ENCODE measurements around the gene SRBD1.
"Not testable (repeated sequence)": the region's sequence is repeated elsewhere in the genome, so short reads cannot be mapped to it uniquely, and the experiment has no call there.

SRBD1 gene

DNA sequence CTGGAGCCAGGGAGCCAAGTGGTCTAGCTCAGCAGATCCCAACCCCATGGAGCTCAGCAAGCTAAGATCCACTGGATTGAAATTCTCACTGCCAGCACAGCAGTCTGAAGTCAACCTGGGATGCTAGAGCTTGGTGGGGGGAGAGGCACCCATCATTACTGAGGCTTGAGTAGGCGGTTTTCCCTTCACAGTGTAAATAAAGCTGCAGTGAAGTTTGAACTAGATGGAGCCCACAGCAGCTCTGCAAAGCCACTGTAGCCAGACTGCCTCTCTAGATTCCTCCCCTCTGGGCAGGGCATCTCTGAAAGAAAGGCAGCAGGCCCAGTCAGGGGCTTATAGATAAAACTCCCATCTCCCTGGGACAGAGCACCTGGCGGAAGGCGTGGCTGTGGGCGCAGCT lies 185.0 kb downstream of the SRBD1 start:
- not testable (repeated sequence) for DNase-seq (ENCODE audit: low spot score)

DNA sequence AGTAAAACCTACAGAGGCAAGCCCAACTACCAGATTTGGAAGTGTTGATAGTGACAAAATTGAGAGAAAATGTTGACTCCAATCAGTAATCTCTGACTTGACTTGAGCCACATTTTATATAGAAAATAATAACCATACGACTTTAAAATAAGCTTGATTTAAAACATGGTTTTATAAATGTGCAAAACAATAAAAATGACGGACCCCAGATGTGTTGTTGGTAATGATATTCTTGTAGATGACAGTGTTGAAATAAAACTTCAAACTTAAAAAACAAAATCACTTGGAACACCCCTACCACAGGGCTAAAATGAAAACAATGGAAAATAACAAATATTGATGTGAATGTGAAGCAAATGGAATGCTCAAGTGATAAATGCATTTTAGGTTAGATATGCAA lies 188.1 kb downstream of the SRBD1 start:
- DNase-seq (ENCODE audit: low spot score): no peak

DNA sequence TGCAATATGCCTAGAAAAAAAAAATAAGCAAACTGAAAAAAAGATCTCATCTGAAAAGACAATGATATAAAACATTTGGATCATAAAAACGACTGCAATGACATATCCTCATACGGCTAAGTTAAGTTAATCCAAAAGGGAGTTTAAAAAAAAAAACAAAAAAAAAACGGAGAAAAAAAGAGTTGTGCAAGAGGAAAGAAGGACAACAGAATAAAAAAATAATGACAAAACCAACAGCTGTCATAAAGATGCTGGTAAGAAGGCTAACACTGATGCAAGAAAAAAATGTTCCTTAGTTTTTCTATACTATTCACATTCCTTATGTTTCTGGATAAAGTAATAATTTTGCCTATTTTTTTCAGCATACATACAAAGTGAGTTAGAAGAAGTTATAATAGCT lies 192.5 kb downstream of the SRBD1 start:
- no peak for DNase-seq (ENCODE audit: low spot score)

DNA sequence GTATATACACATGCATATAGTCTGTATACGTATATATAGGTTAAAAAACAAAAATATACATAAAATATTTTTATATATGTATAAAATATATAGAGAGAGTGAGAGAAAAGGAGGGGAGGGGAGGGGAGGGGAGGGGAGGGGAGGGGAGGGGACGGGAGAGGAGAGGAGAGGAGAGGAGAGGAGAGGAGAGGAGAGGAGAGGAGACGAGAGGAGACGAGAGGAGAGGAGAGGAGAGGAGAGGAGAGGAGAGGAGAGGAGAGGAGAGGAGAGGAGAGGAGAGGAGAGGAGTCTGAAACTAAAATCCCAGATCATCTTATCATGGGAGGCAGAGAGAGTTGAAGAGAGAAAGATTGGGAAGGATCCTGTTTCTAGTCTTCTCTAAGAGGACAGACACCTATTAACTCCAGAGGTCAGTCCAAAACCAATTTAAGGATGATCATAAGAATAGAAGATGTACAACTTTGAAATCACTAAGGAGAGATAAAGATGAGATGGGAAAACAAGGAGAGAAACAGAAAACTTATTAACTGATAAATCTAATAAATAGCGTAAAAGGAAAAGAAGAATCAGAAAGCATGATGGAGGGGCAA lies 195.4 kb downstream of the SRBD1 start:
- DNase-seq (ENCODE audit: low spot score): no peak

DNA sequence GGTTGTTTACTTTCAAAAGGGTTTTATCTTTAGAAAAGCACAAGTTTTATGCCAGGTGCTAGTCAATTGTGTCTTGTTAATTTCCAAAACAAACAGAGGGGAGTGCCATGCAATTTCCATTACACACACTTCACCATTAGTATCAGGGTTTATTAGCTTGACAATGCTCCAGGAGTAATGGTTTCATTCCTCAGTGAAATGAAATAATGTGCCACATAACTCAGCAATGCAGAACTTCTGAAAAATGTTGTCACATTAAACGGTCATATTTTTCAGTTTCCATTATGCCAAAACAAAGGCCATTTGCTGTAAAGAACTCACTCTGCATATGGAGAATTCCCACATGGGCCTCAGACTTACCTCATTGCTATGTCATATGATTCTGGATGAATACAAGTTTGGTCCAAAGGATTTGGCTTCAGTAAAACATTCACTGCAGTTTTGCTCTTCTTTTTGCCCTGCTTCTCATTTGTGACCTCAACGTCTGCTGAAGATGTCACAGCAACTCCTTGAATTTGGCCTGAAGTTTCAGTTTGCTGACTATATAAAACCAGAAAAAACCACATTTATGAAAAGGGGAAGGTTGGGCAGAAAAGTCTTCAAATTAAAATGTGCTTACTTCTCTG lies 198.2 kb downstream of the SRBD1 start:
- DNase-seq (ENCODE audit: low spot score): no peak

DNA sequence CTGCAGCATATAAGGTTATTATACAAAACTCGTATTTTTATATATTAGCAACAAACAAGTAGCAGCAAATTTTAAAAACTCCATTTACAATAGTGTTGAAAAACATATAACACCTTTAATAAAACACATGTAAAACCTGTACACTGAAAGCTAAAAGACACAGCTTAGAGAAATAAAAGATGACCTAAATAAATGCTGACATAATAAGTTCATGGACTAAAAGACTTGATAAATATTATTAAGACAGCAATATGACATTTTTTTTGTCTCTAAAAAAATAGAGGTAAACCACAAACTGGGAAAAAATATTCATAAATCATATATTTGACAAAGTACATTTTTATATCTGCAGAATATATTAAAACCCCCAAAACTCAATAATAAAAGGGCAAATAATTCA lies 201.4 kb downstream of the SRBD1 start:
- no peak for DNase-seq (ENCODE audit: low spot score)

DNA sequence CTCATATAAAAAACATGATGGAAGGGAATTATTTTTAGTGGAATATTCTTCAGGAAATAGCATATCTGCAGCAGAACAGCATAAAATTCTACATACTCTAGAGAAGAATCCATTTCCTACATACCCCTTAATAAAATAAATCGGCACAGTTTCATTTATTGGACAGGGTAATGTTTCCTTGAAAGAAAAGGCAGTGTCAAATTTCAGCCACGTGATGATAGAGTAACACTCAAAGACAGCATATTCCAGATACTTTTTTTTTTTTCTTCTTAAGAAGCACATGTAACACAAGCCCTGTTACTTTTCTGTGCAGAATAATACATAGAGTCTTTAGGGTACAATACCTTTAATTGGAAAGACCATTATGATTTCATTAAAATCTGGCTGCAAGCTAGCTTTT lies 204.4 kb downstream of the SRBD1 start:
- no peak for DNase-seq (ENCODE audit: low spot score)

DNA sequence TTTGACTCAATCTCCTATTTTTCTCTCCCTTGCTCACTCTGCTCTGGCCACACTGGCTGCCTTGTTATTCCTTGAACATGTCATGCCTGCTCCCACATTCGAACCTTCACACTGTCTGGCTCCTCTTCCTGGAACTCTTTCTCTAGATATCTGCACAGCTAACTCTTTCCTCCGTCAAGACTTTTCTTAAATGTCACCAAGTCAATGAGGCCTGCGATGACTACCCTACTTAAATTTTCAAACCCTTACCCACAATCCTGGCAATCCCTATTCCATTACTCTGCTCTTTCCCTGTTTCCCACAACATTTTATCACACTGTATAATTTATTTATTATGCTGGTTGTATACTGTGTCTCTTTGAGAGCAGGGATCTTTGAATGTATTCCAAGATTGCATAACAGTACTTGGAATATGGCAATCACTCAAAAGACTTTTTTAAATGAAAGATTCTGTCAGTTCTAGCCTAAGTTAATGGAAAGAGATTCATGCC lies 206.2 kb downstream of the SRBD1 start:
- DNase-seq (ENCODE audit: low spot score): no peak

DNA sequence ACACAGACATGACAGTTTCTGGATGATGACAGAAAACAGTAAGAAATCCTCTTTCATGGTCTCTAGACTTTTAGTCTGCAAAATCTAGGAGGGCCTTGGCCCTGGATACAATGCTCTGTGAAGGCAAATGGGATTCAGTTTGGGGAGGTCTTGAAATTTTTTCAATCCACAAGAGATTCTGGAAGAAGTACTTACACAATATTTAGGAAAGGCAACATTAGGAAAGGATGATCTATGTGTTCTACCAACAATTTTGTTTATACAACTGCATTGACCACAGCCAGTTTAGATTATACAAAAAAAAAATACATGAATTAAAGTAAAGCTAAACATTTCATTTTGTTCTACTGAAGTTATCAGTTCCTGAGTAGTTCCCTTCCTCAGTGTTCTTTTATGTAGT lies 208.0 kb downstream of the SRBD1 start:
- no peak for DNase-seq (ENCODE audit: low spot score)

DNA sequence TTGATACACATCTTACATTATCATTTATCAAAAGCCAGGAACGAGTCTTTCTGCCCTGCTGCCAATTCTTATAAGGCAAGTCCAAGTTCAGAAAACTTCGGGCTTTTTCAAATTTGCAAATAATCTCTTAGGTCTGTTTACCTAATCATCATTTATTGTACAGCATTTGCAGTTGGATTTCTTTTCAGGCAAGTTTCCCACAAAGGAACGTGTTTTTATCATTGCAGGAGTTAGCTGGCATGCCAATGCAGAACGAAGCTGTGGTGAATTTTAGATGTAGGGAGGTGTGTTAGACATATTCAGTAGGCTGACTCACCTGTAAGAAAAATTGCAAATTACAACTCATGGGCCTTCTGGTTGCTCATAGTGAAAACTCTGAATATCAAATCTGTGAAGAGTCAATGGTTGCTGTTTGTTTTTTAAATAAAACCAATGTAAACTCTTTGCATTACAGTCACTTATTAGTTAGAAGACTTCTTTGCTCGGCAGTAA lies 209.6 kb downstream of the SRBD1 start:
- no peak for DNase-seq (ENCODE audit: low spot score)

DNA sequence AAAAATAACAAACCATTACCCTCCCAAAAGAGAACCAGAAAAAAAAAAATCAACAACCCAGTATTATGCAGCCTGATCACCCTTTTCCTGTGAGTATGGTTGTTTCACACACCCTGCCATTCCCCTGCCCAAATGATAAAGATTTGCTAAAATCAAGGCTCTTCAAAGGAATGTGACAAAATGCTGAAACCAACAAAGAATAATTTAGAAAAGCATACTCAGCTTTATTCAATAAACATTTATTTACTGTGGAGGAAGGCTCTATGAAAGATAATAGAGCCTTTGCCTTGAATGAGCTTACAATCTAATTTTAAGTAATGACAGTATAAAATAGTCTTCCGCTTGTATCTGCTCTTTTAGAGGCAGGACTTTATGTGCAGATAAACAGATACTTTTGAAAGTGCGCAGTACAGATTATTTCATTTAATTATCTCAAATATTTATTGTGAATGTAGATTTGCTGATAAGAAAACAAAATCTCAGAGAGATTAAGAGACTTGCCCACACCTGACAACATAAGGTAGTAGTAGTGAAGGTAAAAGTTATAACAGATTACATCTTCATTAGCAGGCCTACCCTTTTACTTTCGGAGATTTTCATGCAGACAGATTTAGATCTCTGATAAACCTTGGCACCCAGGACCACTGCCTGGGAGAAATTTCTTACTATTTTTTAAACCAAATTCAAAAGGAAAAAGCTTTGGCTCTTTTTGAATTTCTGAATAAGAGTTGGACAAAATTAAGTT lies 211.9 kb downstream of the SRBD1 start:
- no peak for DNase-seq (ENCODE audit: low spot score)

DNA sequence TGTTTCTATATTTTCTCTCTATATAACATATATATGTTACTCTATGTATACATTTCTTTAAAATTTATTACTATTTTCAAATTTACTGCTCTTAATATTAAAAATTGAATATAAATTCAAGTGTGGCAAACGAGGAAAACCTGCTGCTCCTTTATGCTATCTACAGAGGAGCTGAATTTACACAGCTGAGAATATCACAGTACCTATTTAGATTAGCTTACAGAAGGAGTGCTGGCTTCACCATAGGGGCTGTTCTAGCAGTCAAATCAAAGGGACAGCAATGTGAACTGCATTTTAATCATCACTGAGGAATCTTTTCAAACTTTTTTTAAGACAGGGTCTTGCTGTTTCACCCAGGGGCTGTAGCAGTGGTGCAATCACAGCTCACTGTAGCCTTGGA lies 213.8 kb downstream of the SRBD1 start:
- no peak for DNase-seq (ENCODE audit: low spot score)

DNA sequence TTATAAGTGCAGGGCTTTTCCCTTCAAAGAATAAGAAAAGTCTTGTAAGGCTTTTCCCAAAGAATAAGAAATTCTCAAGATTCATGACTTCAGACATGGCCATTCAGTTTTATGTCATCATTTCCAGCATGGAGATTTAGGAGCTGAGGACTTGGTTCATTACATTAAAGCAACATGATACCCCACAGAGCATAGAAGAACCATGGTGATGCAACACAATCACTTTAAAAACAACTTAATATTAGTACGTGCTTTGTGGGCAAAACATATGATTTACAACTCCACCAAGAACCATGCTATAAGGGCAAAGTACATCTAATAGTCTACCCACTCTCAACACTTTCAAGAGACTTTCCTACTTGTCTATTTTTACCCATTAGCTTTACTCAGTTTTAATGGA lies 214.4 kb downstream of the SRBD1 start:
- no peak for DNase-seq (ENCODE audit: low spot score)

DNA sequence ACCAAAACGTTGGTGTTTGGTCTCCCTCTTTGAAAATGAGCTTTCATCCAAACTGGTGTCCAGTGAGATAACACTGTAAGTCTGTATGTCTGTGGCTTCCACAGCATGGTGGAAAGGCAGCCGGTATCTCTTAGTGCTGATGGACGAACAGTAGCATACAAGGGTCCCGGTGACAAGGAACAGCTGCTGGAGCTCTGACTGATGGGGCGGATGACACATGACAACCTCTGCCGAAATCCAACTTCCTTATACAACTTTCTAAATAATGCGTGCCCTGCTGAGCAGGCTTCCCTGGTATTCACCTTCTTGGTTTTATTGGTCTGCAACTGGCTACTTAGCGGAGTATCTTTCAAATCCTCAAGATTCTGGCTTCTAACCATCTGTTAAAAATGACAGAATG lies 216.2 kb downstream of the SRBD1 start:
- DNase-seq (ENCODE audit: low spot score): no peak

DNA sequence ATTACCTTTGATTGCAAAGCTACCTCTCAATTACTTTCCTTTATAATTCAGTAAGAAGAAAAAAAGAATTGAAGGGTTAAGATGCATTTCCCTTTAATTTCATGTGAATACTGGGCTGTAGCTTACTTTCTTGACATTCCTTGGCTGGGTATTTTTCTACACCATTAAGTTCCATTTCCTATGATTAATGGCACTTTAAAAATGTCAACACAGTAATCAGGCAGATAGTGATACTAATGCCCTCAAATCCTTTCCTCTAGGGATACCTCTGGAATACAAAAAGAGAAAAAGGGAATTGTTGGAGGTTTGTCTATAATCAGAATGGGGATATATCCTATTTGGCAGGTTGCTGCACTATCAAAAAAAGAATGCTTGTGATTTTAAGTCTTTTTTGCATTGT lies 216.9 kb downstream of the SRBD1 start:
- no peak for DNase-seq (ENCODE audit: low spot score)

DNA sequence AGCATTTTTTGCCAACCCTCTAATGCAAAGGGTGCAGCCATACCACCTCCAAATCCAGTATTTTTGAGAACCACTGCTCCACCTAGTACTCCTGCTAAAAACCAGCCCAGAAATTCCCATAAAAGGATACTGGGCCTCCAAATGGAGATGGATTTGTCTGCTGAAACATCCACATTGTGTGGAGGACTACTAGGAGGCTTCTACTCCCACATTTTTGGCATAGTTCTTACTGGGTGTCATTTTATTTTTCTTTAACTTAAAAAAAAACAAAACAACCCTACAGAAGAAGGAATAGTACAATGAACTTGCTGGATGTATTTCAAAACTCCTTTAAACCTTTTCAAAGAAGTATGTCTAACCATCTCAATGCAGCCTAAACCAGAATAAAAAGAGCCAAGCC lies 219.2 kb downstream of the SRBD1 start:
- no peak for DNase-seq (ENCODE audit: low spot score)

DNA sequence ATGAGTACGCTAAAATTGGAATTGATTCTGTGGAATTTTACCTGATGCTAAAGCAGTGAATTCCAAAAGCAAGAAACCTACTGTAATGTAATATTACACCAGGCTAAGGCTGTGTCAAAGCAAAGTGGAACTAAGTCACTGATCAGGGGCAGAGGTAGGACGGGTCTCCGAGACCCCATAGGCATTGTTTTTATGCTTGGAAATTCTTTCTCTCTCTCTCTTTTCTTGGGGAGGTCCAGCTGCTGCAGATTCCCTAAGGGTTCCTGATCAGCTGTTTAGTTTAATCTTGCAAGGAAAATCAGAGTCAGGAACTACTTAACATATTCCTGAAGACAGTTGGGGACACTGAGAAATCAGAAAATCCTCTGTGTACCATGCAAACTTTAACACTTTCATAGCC lies 220.2 kb downstream of the SRBD1 start:
- no peak for DNase-seq (ENCODE audit: low spot score)

DNA sequence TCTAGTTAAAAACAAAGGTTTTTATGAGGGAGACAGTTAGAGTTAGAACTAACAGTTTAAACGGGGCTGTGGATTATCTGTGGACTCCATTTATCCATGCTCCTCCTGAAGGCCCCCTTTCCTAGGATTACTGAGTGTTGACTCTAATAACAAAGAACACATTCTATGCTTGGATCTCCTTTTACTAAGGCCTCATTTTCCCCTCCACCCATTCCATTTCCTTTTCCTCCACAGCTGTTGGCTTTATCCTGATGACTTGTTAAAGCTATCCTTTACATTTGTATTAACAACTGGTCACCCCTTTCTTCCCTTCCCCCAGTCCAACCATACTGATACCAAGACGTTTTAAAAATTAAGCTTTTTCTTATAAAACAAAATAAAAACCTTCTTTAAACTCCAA lies 220.6 kb downstream of the SRBD1 start:
- DNase-seq (ENCODE audit: low spot score): no peak

DNA sequence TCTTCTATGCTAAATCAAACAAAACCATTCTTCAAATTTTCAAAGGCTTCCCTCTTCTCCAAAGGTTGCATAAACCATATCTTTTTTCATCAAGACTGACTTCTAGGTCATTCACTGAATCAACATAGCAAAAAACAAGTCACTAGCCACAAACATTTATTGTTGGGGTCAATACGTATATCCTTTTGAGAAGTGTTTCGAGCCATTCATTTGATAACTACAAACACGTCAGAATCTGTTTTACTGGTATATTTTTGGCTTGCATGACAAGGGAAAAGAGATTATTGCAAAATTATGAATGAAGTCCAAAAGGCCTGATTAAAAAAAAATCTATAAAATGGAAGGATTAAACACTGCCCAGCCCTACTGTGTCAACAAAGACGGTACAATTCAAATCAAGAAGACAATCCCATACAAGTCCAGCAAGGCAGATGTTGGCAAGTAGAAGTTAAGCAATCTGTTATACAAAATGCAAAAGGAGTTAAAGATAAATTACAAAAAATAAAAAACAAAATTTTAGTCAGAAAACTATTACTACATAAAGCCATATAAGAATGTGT lies 222.4 kb downstream of the SRBD1 start:
- no peak for DNase-seq (ENCODE audit: low spot score)

DNA sequence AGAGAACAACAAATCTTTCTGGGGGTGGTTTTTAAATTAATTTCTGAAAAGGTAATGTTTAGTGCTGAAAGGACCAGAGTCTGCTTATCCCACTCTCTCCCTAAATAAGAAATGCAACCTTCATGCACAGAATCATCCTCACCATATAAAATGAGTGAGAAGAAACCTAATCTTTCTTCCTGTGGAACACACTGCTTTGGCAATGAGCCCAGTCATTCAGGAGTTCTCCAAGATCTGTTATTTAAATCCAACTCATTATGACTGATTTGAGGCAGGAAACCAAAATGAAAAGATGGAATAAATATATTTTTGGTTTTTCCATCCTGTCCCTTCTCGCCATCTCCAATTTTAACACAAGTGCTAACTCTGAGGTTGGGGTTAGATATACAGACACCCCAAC lies 228.3 kb downstream of the SRBD1 start:
- no peak for DNase-seq (ENCODE audit: low spot score)

DNA sequence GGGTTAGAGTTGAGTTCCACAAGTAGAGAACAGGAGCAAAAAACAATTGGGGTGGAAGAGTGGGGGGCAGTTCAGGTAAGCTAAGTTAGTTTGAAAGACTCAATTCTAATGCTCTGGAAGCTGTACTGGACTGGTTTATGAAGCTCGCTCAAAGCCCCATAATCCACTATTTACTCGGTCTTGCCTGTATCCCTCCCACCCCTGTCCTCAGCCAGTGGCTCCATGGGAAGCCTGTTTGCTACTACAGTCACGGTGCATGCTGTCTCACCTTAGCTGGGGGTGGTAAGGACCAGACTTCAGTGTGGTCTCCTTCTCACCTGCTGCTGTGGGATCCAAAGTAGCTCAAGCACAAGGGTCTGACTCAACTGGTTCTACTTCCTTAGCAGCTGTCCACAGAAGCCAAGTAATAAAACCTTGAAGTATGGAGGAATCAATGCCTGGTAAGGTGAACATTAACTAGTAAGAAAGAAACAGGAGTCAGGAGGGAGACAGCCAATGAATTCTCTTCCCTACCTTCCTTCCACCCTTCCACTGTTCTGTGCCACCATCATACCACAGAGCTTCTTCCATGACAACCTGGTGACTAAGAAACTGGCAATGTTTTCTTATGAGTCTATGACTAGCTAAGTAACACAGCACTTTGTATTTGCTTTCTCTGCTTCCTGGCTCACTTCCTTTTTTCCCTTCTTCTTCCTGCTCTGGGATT lies 230.8 kb downstream of the SRBD1 start:
- no peak for DNase-seq (ENCODE audit: low spot score)

DNA sequence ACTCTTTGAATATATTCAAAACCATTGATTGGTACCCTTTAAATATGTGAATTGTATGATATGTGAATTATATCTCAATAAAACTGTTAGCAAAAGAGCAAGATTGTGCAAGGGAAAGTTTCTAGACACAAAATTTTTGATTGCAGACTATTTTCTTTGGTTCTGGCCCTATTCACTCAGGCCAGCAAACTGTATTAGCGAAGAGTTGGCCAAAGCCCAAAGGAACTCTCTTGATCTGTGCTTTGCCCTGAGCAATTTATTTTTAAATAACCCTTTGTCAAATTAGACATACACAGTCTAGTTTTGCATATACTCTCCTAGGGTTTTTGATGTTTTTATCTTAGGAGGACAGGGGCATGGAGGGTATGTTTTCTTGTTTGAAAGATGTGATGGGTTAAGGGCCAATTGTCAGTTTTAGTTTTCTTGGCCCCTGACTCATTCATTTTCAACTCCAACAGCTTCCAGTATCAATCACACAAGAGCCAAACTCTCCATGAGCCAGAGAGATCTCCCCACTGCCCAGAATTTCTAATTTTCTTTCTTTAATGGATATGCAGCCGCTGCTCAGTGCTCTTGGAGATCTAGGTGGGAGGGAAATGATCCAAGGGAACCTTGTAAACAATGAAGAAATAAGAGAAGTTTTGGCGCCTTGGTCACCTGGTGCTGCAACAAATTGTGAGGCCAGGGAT lies 231.5 kb downstream of the SRBD1 start:
- no peak for DNase-seq (ENCODE audit: low spot score)
